HG03064 (cell line): ENCODE results near the gene TMEM53.
"Not testable (repeated sequence)": the region's sequence is repeated elsewhere in the genome, so short reads cannot be mapped to it uniquely, and the experiment has no call there.

ENCODE experiments used
- ATAC-seq: cut with Tn5 transposase; IDR thresholded peaks from one replicate; pipeline ENCODE4 v1.9.1; 2021; ENCODE audit warnings: low read depth; ENCODE audit not compliant: unreplicated experiment

TMEM53 gene

GRCh38 chr1:44699375-44699774 is 25.1 kb upstream of the TMEM53 start:
- not testable (repeated sequence) for ATAC-seq

GRCh38 chr1:44698138-44698537 is 23.9 kb upstream of the TMEM53 start:
- ATAC-seq = no peak

GRCh38 chr1:44696789-44697345 is 22.6 kb upstream of the TMEM53 start:
- ATAC-seq = no peak

- ATAC-seq = no peak
Measured at GRCh38 chr1:44696101-44696500, 21.8 kb upstream of the TMEM53 start.

GRCh38 chr1:44695671-44696070 is 21.4 kb upstream of the TMEM53 start:
- no peak for ATAC-seq

GRCh38 chr1:44694863-44695478 is 20.7 kb upstream of the TMEM53 start:
- ATAC-seq = no peak

- no peak for ATAC-seq
Measured at GRCh38 chr1:44693900-44694299, 19.6 kb upstream of the TMEM53 start.

- no peak for ATAC-seq
Measured at GRCh38 chr1:44693159-44693558, 18.9 kb upstream of the TMEM53 start.

- ATAC-seq = no peak
Measured at GRCh38 chr1:44689447-44689765, 15.1 kb upstream of the TMEM53 start.

GRCh38 chr1:44688760-44689446 is 14.6 kb upstream of the TMEM53 start:
- ATAC-seq = no peak

GRCh38 chr1:44685881-44686280 is 11.6 kb upstream of the TMEM53 start:
- ATAC-seq = no peak

GRCh38 chr1:44685218-44685617 is 10.9 kb upstream of the TMEM53 start:
- no peak for ATAC-seq

GRCh38 chr1:44684525-44684924 is 10.2 kb upstream of the TMEM53 start:
- ATAC-seq = no peak

GRCh38 chr1:44682883-44683265 is 8.6 kb upstream of the TMEM53 start:
- ATAC-seq = no peak

- no peak for ATAC-seq
Measured at GRCh38 chr1:44681905-44682882, 7.9 kb upstream of the TMEM53 start.

- no peak for ATAC-seq
Measured at GRCh38 chr1:44679468-44679867, 5.2 kb upstream of the TMEM53 start.

GRCh38 chr1:44678626-44679025 is 4.3 kb upstream of the TMEM53 start:
- ATAC-seq = no peak

GRCh38 chr1:44678120-44678519 is 3.8 kb upstream of the TMEM53 start:
- no peak for ATAC-seq

- no peak for ATAC-seq
Measured at GRCh38 chr1:44677201-44677766, 3.0 kb upstream of the TMEM53 start.

- no peak for ATAC-seq
Measured at GRCh38 chr1:44676484-44677200, 2.4 kb upstream of the TMEM53 start.
